Progenitor cell of endocrine pancreas (in vitro differentiated cells): ENCODE measurements around the gene COL23A1. TPM values are rescaled to one million over a fixed set of nuclear protein-coding genes. Genes with fewer than 3 reads are reported as not detected.

Source experiments
- DNase-seq: peaks from one replicate; pipeline ENCODE4 v3.0.0; 2021; ENCODE audit warnings: low spot score; ENCODE audit not compliant: unreplicated experiment
- H3K27ac Mint-ChIP-seq: 2 replicates; pipeline ENCODE4 v1.8.0; 2021; ENCODE audit warnings: mild to moderate bottlenecking, moderate library complexity, mixed read lengths
- H3K27me3 Mint-ChIP-seq: 2 replicates; pipeline ENCODE4 v1.8.0; 2021; ENCODE audit warnings: mixed read lengths
- H3K36me3 Mint-ChIP-seq: 2 replicates; pipeline ENCODE4 v1.8.0; 2022; ENCODE audit warnings: mixed read lengths; ENCODE audit not compliant: insufficient read depth
- H3K4me1 Mint-ChIP-seq: 2 replicates; pipeline ENCODE4 v1.8.0; 2021; ENCODE audit warnings: low read depth, mixed read lengths
- H3K4me3 Mint-ChIP-seq: 2 replicates; pipeline ENCODE4 v1.8.0; 2021; ENCODE audit warnings: low read depth, mild to moderate bottlenecking, moderate library complexity, mixed read lengths
- H3K9me3 Mint-ChIP-seq: 2 replicates; pipeline ENCODE4 v1.8.0; 2021; ENCODE audit warnings: low read depth, mixed read lengths
- CTCF ChIP-seq: fragments of 200-600 bp; sonication (generic); IDR thresholded peaks from one replicate; pipeline ENCODE4 v1.5.0; 2021; ENCODE audit warnings: antibody characterized with exemption, mild to moderate bottlenecking; ENCODE audit not compliant: unreplicated experiment
- total RNA-seq: library from RNA; stranded (reverse); gene quantifications from 2 replicates; pipeline ENCODE4 v1.2.1, GENCODE V29; 2021

COL23A1 gene
- total RNA-seq, 1 donor from 2014 or later: 0.36 TPM

GRCh38 chr5:178277866-178278265 is 312.3 kb downstream of the COL23A1 start:
- H3K4me1 Mint-ChIP-seq: no peaks in the 10 kb centered on the region
- H3K36me3 Mint-ChIP-seq: no peaks in the 10 kb centered on the region
- DNase-seq: no peak
- H3K4me3 Mint-ChIP-seq: no peak overlapping the region
- no peak overlapping the region for H3K27ac Mint-ChIP-seq
- no peak for TF ChIP-seq CTCF
- H3K9me3 Mint-ChIP-seq: peaks cover 6% of the 10 kb centered on the region
- peaks cover 28% of the 10 kb centered on the region for H3K27me3 Mint-ChIP-seq

- no peak overlapping the region for H3K27ac Mint-ChIP-seq
- no peaks in the 10 kb centered on the region for H3K36me3 Mint-ChIP-seq
- no peak overlapping the region for H3K4me3 Mint-ChIP-seq
- peaks cover 28% of the 10 kb centered on the region for H3K27me3 Mint-ChIP-seq
- no peak for TF ChIP-seq CTCF
- DNase-seq: no peak
- no peaks in the 10 kb centered on the region for H3K4me1 Mint-ChIP-seq
- H3K9me3 Mint-ChIP-seq: peaks cover 6% of the 10 kb centered on the region
Observed at GRCh38 chr5:178277346-178277745, 312.8 kb downstream of the COL23A1 start.

- Mint-ChIP-seq H3K36me3 (no peaks in the 10 kb centered on the region), H3K27me3 (peaks cover 20% of the 10 kb centered on the region), H3K27ac (no peak overlapping the region), H3K4me1 (peaks cover 5% of the 10 kb centered on the region), H3K9me3 (peaks cover 6% of the 10 kb centered on the region), H3K4me3 (no peak overlapping the region)
- DNase-seq: no peak
- no peak for TF ChIP-seq CTCF
Observed at GRCh38 chr5:178274781-178275537, 315.2 kb downstream of the COL23A1 start.

- no peak for DNase-seq
- Mint-ChIP-seq H3K4me1 (peaks cover 5% of the 10 kb centered on the region), H3K27ac (no peak overlapping the region), H3K4me3 (no peak overlapping the region), H3K27me3 (peaks cover 11% of the 10 kb centered on the region), H3K36me3 (no peaks in the 10 kb centered on the region), H3K9me3 (peaks cover 6% of the 10 kb centered on the region)
- no peak for TF ChIP-seq CTCF
Observed at GRCh38 chr5:178273665-178274541, 316.3 kb downstream of the COL23A1 start.

GRCh38 chr5:178273041-178273440 is 317.2 kb downstream of the COL23A1 start:
- no peak overlapping the region for H3K4me3 Mint-ChIP-seq
- peaks cover 5% of the 10 kb centered on the region for H3K4me1 Mint-ChIP-seq
- H3K27me3 Mint-ChIP-seq: peaks cover 5% of the 10 kb centered on the region
- TF ChIP-seq CTCF: no peak
- peaks cover 6% of the 10 kb centered on the region for H3K9me3 Mint-ChIP-seq
- DNase-seq: no peak
- H3K36me3 Mint-ChIP-seq: no peaks in the 10 kb centered on the region
- no peak overlapping the region for H3K27ac Mint-ChIP-seq
